ENCODE data around the gene AK4.
"Not testable (repeated sequence)": the region's sequence is repeated elsewhere in the genome, so short reads cannot be mapped to it uniquely, and the experiment has no call there.

AK4 gene

GRCh38 chr1:65214340-65215027, 66.5 kb downstream of the AK4 start:
- no peak for DNase-seq (ENCODE audit: low read depth)

- DNase-seq (ENCODE audit: low read depth) = no peak
These were observed 69.0 kb downstream of the AK4 start for GRCh38 chr1:65216989-65217388.

GRCh38 chr1:65221638-65222339, 73.8 kb downstream of the AK4 start:
- no peak for DNase-seq (ENCODE audit: low read depth)

- no peak for DNase-seq (ENCODE audit: low read depth)
These were observed 74.4 kb downstream of the AK4 start for GRCh38 chr1:65222340-65222940.

GRCh38 chr1:65224681-65225091, 76.7 kb downstream of the AK4 start:
- no peak for DNase-seq (ENCODE audit: low read depth)

- DNase-seq (ENCODE audit: low read depth) = no peak
These were observed 77.2 kb downstream of the AK4 start for GRCh38 chr1:65225179-65225578.

- no peak for DNase-seq (ENCODE audit: low read depth)
These were observed 81.2 kb downstream of the AK4 start for GRCh38 chr1:65229201-65229600.

GRCh38 chr1:65229754-65230339, 81.8 kb downstream of the AK4 start:
- no peak for DNase-seq (ENCODE audit: low read depth)

GRCh38 chr1:65230731-65231481, 82.9 kb downstream of the AK4 start:
- DNase-seq (ENCODE audit: low read depth) = no peak

GRCh38 chr1:65231718-65232330, 83.8 kb downstream of the AK4 start:
- peak; percentile 9 for DNase-seq (ENCODE audit: low read depth)

- peak; percentile 46 for DNase-seq (ENCODE audit: low read depth)
These were observed 84.5 kb downstream of the AK4 start for GRCh38 chr1:65232461-65232990.

- DNase-seq (ENCODE audit: low read depth) = no peak
These were observed 85.8 kb downstream of the AK4 start for GRCh38 chr1:65233782-65234181.

- peak; percentile 69 for DNase-seq (ENCODE audit: low read depth)
These were observed 88.1 kb downstream of the AK4 start for GRCh38 chr1:65235867-65236805.

- DNase-seq (ENCODE audit: low read depth) = not testable (repeated sequence)
These were observed 89.1 kb downstream of the AK4 start for GRCh38 chr1:65237088-65237487.

GRCh38 chr1:65237503-65237902, 89.5 kb downstream of the AK4 start:
- no peak for DNase-seq (ENCODE audit: low read depth)

- DNase-seq (ENCODE audit: low read depth) = no peak
These were observed 90.0 kb downstream of the AK4 start for GRCh38 chr1:65238010-65238409.

- DNase-seq (ENCODE audit: low read depth) = no peak
These were observed 95.5 kb downstream of the AK4 start for GRCh38 chr1:65243491-65243890.

GRCh38 chr1:65245295-65245694, 97.3 kb downstream of the AK4 start:
- no peak for DNase-seq (ENCODE audit: low read depth)

- peak; percentile 100 for DNase-seq (ENCODE audit: low read depth)
These were observed 99.7 kb downstream of the AK4 start for GRCh38 chr1:65247419-65248359.
